ENCODE results near the gene ZNF865.

The ZNF865 gene

DNA sequence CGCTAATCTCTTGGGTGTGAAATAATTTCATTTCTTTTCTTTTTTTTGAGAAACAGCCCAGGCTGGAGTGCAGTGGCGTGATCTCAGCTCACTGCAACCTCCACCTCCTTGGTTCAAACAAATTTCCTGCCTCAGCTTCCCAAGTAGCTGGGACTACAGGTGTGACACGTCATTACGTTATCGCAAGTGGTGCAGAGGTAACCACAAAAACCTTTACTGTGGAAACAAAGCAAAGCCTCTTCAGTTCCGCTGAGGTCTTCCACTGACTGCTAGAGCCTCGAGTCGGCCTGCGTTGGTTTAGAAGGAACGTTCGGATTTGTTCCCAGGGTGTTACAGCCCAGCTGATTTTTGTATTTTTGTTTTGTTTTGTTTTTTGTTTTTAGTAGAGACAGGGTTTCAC is 20.9 kb downstream of the ZNF865 start:
- DNase-seq = peak; percentile 84

DNA sequence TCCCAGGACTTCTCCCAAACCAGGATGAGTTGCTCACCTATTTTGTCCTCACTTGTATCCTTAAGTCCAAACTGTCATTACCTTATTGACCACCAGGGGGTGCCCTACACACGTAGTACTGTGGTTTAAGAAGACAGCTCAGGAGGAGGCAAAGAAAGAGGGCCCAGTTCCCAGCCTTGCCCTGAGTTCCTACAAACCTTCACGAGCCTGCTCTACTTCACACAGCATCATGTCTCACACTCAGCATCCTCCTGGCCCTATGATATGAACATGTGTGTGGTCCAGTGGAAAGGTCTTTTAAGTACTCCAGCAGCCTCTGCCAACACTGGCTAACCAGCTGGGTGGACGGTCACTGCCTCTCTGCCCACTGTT is 27.0 kb downstream of the ZNF865 start:
- DNase-seq = peak; percentile 93

DNA sequence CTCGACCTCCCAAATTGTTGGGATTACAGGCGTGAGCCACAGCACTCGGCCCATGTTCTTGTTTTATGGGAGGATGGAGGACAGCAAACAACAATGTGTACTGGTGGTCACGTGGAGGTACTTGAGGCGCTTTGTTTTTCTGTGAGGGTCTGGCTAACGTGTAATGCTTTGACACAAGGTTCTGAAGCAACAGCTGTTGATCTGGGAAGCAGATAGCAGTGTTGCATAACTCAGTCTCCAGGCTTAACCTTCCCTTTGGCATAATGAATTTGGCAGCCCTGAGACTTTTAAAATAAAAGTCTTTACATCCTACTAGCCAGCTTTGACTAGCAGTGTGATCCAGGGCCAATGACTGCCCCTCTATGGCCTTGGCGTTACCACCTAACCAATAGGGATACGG is 28.4 kb downstream of the ZNF865 start:
- DNase-seq = no peak

DNA sequence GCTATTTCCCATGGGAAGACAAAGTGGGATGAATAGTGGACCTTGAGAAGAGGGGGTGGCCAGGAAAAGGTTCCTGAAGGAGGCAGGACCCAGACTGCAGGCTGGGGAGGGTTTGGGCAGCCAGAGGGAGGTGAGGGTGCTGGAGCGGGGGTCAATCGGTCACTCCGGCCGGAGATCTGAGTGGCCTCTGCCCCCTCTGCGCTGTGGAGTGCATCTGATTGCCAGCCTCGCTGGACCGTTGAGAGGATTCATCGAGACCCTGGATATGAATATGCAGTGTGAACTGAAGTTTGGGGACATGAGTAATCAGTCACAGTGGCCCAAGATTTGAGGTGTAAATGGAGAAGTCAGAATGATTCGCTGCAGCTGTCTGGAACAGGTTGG is 29.9 kb downstream of the ZNF865 start:
- DNase-seq = peak; percentile 30

DNA sequence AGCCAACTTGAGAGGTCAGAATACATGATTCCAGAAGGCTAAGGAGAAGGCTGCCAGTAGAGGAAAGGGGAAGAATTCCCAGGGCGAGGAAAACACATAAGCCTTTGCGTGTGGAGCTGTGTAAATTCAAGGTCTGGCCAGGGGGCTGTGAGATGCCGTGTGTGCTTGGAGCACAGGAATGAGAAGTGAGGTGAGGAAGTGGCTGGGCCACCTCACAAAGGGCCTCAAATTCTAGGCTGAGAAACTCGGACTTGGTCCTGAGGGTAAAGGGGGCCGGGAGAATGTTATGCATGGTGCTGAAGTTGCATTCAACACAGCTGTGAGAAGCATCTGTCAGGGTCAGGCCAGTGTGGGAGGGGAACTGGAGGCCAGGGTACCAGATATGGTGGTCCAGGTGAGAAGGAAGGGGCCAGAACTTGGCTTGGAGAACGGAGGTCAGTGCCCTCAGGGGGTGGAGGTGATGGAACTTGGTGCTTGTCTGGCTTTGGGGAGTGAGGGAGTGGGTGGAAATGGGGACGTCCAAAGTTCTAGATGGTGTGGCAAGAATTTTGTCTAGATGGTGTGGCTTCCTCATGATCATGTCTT is 30.5 kb downstream of the ZNF865 start:
- DNase-seq = no peak

DNA sequence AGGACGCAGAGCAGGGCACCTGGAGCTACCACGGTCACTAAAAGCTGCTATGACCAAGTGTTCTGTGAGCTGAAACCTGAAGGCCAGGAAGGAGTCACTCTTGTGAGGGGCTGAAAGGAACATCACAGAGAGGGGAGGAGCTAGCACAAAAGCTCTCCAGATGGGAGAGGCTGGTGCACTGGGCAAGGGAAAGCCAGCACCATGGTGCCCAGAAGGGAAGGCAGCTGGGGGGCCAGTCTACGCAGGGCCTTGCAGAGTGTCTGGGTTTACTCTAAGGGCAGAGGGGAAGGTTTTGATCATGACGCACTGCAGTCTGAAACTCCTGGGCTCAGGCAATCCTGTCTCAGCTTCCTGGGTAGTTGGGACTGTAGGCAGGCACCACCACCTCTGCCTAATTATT is 31.3 kb downstream of the ZNF865 start:
- DNase-seq = no peak

DNA sequence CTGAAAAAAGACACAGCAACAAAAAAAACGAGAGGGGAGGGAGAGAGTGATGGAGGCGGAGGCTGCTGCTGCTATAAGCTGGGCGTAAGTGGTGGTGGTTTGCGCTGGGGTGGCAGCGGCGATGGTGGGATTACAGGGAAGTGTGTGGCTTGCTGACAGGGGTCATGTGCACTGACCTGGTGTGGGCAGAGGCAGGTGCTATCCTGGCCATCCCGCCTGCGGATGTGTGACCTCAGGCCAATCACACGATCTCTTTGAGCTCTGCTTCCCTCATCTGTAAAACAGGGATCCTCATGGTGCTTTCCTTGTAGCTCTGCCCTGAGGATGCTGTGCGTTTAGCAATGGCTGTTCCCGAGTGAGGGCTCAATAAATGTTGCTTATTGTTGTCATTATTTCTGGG is 32.1 kb downstream of the ZNF865 start:
- no peak for DNase-seq

DNA sequence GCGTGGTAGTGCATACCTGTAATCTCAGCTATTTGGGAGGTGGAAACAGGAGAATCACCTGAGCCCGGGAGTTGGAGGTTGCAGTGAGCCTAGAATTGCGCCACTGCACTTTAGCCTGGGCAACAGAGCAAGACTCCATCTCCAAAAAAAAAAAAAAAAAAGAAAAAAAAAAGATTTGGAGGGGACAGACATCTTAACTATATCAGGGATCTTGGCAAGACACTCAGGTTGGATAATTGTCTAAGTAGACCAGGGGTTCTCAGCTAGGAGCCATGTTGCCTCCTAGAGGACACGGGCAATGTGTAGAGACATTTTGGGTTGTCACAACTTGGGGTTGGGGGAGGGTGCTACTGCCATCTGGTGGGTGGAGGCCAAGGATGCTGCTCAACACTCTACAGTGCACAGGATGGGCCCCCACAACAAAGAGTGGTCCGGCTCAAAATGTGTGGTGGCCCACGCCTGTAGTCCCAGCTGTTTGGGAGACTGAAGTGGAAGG is 33.5 kb downstream of the ZNF865 start:
- peak; percentile 75 for DNase-seq

DNA sequence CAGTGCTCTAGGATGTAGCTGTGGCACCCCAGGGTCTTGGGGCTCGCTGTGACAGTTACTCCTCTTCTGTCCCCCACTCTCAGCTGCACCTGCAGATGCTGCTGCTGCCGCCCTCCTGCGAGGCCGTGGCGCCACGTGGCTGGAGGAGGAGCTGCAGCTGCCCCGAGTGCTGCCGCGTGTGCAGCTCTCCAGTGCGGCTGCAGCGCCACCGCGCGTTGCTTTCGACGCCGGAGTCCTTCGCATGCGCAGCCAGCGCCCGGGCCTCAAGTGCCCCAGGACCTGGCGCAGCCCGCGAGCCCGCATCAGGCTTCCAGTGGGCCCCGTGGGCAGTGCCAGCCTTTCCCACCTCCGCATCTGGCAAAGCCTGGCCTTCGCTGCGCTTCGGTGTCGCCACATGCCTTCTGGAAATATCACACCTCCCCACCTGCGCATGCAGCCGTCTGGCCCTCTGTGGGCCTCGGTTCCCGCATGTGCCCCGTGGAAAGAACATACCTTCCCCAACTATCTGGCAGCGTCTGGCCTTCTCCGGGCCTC is 34.7 kb downstream of the ZNF865 start:
- peak; percentile 80 for DNase-seq

DNA sequence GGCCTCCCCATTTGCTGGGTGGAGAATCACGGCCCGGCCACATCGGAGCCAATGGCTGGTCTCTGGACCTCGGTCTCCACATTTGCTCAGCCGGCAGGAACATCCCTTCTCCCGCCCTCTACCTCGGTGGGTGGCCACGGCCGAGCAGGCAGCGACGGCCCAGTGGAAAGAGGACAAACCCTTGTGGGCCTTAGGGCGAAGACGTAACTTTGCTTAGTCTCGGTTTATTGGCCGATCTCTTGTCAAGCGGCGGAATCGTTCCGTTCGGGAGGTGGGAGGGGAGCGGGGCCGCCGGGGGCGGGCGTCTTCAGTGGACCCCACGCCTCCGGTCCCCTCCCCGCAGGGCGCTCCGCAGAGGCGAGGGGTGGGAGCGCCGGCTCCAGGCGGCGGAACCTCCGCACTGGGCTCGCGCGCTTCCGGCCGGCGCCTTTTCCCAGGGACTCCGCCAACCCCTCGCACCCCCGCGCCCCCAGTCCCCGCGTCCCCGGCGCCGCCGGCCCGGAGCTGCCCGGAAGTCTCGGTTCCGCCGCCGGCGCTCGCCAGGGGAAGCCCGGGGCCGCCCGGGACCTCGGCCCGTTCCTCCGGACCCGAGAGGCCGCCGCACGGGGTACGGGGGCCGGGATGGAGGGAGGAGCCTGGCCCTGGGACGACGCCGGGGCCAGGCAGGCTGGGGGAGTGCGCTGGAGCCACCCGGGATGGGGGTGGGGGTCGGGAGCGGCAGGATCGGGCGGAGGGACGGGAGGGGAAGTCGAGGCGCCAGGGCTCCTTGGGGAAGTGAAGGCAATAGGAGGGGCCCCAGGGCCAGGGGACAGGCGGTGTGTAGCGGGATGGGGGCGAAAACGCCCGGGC is 35.4 kb downstream of the ZNF865 start, which contains the start of gene ZNF580:
ZNF580 (plus strand) TSS at position 426 of the 849 bp plus-strand sequence. CDS start 1,507 bp downstream, outside the sequence.
- peak; percentile 67 for DNase-seq

DNA sequence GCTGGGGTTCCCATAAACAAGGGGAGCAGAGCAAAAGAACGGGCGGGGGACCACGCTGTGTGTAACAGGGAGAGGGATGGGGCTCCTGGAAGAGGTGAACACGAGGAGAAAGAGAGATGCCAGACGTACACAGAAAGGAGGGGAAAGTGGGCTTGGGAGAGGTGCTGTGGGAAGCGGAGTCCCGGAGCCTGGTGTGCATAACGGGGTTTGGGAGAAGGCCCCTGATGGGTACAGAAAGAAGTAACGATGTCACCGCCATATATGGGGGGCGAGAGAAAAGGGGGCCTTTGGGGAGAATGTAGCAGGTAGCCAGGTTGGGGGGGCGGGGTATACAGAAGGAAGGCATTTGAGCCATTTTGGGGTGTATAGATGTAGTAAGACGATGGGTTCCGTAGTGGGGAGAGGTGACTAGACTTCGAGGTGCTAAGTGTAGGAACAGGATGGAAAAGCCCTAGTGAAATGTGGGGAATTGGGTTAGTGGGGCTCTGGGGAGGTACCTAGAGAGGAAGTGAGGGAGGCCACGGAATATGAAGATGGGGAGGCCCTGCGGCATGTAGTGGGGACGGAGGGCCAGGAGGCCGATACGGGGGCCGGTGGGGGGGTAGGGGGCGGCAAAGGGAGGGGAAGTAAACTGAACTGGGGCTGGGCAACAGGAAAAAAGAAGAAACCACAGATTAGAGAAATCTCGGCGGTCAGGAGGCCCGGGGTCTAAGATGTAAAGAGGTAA is 36.1 kb downstream of the ZNF865 start:
- peak; percentile 46 for DNase-seq

DNA sequence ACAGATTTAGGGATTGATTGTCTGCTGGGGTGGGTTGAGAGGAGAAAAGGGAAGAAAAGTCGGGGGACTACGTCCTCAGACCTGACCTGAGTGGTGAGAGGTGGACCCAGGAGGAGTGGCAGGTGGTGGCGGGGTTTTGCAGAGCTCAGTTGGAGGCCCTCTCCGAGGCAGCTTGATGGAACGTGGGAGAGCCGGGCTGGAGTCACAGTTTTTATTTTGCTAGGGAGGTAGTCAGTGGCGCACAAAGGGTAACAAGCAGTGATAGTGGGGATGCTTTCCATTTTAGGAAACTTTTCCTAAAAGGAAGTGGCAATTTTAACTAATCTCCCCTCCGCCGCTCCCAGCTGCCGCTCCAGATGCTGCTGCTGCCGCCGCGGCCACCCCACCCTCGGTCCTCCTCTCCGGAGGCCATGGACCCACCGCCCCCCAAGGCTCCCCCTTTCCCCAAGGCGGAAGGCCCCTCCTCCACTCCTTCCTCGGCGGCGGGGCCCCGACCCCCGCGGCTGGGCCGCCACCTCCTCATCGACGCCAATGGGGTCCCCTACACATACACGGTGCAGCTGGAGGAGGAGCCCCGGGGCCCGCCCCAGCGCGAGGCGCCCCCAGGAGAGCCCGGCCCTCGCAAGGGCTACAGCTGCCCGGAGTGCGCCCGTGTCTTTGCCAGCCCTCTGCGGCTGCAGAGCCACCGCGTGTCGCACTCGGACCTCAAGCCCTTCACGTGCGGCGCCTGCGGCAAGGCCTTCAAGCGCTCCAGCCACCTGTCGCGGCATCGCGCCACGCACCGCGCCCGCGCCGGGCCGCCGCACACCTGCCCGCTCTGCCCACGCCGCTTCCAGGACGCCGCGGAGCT is 36.9 kb downstream of the ZNF865 start:
- peak; percentile 22 for DNase-seq

DNA sequence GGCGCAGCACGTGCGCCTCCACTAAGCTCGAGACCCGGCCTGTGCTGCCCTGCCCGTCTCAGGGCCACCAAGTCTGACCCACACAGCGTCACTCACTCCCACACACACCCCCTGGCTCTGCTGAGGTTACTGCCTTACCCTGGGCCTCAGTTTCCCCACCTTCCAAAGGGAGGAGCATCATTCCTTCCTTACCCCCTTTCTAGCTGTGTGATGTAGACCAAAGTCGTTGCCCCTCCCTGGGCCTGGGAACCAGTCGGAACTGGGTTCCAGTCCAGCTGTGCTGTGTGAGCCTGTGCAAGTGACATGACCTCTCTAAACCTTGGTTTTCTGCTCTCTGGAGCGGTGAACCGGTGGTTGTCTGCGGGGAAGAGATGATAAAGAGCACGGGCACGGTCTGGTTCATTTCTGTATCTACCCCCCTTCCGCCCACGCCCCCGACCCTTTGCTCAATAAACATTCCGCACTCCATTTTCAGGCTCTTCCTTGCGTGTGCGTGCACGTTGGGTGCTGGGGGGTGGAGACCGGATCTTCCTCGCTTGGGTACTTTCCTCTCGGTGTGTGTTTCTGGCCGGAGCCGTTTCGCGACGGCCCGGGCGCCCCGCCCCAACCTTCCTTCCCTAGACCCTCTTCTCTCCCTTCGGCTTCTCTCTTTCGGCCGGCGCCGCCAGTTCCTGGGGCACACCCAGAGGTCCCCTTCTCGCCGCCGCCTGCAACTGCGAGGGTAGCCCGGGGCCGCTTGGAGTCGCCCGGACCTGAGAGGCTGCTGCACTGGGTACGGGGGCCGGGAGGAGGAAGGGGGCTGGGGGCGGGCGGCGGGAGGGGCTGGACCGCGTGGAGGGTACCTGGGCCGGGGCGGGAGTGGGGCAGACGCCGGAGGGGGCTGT is 37.8 kb downstream of the ZNF865 start, which contains the start of gene ZNF581:
ZNF581 (plus strand) TSS at position 647 of the 884 bp plus-strand sequence. CDS start 923 bp downstream, outside the sequence.
- peak; percentile 81 for DNase-seq

DNA sequence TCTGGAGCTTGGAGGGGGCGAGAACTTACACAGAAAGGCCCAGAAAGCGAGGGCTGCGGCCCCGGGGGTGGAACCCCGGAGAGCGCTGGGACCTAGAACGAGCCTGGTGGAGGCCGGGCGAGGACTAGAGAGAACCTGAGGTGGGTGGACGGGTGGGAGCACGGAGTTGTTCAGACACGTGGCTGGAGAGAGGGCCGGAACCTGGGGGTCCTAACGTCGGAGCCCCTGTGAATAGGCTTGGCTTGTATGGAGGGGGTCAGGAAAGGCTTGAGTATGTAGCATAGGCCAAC is 38.4 kb downstream of the ZNF865 start:
- no peak for DNase-seq

DNA sequence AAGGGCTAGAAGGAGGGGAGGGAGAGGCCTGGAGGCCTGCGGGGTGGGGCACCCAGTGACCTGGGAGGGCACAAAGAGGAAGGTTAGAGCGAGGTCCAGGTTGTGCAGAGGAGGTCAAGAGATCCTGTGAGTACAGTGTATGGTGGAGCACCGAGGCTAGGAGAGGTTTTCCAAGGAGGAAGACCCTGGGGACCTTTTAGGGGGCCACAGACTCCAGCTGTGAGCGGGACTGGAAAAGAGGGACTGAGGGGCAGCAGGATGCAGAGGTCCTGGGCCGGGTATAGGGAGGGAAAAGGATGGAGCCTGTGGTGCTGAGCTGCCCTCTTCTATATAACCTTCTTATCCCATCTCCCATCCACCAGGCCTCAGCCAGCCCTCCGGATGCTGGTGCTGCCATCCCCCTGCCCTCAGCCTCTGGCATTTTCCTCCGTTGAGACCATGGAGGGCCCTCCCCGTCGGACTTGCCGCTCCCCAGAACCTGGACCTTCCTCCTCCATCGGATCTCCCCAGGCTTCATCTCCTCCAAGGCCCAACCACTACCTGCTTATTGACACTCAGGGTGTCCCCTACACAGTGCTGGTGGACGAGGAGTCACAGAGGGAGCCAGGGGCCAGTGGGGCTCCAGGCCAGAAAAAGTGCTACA is 38.9 kb downstream of the ZNF865 start:
- no peak for DNase-seq

DNA sequence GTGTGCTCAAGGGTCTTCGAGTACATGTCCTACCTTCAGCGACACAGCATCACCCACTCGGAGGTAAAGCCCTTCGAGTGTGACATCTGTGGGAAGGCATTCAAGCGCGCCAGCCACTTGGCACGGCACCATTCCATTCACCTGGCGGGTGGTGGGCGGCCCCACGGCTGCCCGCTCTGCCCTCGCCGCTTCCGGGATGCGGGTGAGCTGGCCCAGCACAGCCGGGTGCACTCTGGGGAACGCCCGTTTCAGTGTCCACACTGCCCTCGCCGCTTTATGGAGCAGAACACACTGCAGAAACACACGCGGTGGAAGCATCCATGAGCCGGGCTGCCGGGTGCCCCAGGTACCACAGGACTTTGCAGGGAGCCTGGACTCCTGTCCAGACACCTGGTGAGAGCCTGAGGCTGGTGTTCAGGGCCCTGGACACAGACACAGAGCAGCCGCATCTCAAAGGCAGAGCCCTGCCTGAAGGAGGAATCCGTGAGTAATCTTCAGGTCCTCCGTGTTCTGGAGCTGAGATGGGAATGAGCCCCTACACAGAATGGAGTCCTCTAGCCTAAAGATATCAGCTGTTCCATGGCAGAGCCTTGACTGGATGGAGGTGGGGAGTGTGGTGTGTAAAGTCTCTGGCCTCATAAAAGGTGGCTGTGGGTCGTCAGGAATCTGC is 39.5 kb downstream of the ZNF865 start:
- no peak for DNase-seq

DNA sequence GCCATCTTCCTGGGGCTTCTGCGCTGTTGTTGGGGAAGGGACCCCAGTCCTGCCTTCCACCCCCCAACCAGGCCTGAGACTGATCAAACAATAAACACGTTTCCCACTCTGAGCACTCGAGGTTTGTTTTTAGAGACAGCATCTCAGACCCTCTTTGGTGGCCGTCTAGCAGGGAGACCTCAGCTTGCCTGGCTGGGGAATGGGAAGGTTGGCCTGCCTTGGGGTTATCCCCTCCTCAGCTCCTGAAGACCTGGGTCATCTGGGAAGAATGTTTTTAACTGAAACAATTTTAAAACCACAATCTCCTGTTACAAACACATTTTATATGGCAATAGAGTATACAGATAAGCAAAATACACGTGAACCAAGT is 40.0 kb downstream of the ZNF865 start:
- DNase-seq = no peak

DNA sequence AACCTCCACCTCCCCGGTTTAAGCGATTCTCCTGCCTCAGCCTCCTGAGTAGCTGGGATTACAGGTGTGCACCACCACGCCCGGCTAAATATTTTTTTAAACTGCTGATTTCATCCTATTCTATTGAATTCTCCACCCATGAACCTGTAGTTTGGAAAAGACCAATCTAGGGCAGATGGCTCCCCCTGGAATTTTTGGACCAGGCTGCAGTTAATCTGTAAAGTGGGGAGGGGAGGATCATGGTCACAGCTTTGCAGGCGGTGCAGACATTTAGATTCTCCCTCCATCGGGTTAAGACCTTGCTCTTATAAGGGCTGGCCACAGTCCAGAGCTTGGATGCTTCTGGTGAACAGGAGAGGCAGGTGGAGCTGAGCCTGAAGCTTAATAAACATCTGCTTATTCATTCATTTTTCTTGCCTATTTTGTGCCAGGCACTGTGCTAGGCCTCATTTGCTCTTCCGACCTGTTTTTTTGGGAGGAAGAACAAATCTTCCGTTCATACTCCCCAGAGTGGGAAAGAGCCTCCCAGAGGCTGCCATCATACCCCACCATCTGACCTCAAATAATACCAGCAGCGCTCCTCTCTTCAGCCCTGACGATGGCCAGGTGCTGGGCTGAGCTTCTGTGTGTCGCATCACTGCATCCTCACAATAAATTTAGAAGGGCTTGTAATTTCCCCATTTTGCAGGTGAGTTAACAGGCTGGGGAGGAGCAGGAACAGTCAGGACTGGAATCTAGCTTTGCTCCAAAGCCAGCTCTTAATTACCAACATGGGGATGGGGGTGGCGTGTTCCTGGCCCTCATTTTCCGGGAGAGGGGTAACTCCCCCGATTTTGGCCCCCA is 41.7 kb downstream of the ZNF865 start:
- no peak for DNase-seq

Data from CD4-positive, alpha-beta T cell treated with Interleukin-21 for 1 hour (primary cell).